LNCAP (cell line): ENCODE results near the gene CCNT2.

Experiments used
- TF ChIP-seq, protein P1 (sequence below): fragments of 450-650 bp; IDR thresholded peaks from 2 replicates; pipeline ENCODE4 v1.5.1; 2017; ENCODE audit warnings: mild to moderate bottlenecking

CCNT2 gene

GRCh38 chr2:134918526-134919340 lies at the start of gene CCNT2:
Gene CCNT2 (plus strand): TSS chr2:134918822. CDS start chr2:134918855, 33 bp downstream.
- TF ChIP-seq, protein P1, sequence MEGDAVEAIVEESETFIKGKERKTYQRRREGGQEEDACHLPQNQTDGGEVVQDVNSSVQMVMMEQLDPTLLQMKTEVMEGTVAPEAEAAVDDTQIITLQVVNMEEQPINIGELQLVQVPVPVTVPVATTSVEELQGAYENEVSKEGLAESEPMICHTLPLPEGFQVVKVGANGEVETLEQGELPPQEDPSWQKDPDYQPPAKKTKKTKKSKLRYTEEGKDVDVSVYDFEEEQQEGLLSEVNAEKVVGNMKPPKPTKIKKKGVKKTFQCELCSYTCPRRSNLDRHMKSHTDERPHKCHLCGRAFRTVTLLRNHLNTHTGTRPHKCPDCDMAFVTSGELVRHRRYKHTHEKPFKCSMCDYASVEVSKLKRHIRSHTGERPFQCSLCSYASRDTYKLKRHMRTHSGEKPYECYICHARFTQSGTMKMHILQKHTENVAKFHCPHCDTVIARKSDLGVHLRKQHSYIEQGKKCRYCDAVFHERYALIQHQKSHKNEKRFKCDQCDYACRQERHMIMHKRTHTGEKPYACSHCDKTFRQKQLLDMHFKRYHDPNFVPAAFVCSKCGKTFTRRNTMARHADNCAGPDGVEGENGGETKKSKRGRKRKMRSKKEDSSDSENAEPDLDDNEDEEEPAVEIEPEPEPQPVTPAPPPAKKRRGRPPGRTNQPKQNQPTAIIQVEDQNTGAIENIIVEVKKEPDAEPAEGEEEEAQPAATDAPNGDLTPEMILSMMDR: no peak

DNA sequence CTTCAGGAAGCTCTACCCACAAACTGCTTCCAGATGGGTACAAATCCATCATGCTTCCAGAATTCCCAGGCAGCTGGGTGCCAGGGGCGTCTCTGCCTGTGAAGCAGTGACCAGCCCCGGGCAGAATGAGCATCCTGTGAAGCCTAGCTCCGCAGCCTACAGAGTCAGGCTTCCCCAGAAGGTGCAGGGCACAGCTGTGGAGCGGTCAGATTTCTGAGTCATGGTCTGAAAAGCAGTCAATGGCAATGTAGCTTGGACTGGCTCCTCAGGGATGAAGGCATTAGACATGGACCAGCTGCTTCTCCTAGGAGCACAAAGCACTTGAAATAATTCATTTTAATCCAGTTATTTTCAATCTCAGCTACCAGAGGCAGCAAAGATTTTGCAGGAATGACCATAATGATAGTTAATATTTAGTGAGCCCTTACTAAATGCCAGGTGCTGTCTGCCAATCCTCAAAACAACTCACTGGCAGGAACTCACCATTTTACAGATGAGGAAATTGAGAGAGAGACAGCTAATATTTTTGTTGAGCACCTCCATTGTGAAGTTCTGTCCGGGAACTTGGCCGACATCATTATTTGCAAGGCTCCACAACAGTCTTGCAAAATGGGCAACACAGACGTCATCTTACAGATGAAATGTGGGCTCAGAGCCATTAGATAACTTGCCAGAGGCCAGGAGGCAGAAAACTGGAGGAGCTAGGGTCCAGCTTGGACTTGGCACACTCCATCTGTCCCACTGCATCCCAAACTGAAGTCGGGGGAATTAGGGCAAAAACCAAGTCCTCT lies 48.5 kb upstream of the CCNT2 start:
- TF ChIP-seq, protein P1: no peak

GRCh38 chr2:134873152-134873551 lies 45.5 kb upstream of the CCNT2 start:
- TF ChIP-seq, protein P1: no peak

- TF ChIP-seq, protein P1: no peak
These were observed 43.3 kb upstream of the CCNT2 start for GRCh38 chr2:134875309-134875708.

- TF ChIP-seq, protein P1: no peak
These were observed 35.8 kb upstream of the CCNT2 start for GRCh38 chr2:134882773-134883172.

DNA sequence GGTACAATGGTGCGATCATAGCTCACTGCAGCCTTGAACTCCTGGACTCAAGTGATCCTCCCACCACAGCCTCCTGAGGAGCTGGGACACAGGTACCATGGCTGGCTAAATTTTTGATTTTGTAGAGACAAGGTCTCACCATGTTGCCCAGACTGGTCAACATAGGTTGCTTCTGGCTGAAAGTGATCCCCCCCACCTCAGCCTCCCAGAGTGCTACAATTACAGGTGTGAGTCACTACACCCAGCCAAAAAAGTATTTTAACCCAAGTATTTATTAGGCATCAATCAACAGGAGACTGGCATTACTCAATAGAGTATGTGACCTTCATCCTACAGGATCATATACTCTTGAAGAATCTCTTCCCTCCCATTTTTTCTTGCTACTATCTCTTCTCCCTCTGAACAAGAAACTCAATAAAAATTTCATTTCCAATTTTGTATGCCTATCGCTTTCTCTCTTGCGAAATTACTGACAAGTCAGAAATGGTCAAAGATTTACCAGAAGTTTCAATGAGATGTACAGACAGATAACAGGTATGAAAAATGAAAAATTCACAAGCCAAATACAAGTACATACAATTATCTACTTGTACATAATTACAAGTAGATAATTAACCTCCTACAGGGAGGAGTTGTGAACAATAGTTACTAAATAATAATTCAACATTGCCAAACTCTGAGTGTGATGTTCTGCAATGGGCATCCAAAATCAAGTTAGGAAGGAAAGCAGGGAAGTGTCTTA lies 34.9 kb upstream of the CCNT2 start:
- TF ChIP-seq, protein P1: no peak

DNA sequence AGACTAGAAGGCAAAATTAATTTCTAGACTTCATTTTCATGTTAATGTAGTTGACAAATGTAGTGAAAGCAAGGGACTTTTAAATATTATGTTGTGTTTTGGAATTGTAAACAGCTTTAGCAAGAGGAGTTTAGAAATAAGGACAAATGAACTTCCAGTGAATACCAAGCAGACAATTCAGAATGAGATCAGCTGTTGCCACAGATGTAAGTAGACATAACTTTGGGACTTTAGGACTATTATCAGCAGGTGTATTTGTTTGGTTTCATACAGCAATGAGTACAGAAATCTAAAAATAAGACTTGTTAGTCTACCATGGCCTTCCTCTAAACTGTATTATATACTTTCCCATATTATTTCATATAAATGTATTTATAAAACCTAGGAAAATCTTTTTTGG lies 34.2 kb upstream of the CCNT2 start:
- TF ChIP-seq, protein P1: no peak
